Measurements from ENCODE around the gene AMN1.
"Not testable (repeated sequence)": the region's sequence is repeated elsewhere in the genome, so short reads cannot be mapped to it uniquely, and the experiment has no call there.

AMN1 gene

DNA sequence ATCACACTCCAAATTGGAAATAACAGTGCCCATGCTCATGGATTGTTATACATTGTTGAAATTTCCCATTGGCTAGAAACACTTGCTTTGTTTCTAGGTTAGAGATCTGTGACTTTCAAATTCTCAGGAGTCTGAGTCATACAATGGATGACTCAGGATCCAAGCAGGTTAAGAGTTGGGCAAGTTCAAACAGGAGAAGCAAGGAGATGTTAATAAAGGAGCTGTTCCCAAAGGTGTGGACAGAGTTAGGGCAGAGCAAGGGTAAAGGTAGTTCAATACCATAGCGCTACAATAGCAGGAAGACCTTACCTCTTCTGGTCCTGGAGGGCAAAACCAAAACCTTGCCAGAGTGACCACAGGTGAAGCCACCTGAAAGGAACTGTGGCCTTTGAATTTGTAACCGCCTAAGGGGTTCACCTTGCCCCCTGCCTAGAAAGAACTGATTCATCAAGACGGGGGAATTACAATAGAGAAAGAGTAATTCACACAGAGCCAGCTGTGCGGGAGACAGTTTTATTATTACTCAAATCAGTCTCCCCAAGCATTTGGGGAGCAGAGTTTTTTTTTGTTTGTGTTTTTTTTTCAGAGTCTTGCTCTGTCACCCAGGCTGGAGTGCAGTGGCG is 4.2 kb upstream of the AMN1 start:
- DNase-seq = no peak

DNA sequence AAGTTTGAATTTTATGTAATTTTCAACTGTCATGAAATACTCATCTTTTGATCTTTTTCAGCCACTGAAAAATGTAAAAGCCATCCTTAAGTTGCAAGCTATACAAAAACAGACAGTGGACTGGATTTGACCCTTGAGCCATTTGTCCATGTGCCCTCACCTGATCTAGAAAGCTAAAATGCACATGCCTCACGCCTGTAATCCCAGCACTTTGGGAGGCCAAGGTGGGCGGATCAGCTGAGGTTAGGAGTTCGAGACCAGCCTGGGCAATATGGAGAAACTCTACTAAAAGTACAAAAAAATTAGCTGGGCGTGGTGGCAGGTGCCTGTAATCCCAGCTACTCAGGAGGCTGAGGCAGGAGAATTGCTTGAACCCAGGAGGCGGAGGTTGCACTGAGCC is 2.4 kb upstream of the AMN1 start:
- DNase-seq = not testable (repeated sequence)

DNA sequence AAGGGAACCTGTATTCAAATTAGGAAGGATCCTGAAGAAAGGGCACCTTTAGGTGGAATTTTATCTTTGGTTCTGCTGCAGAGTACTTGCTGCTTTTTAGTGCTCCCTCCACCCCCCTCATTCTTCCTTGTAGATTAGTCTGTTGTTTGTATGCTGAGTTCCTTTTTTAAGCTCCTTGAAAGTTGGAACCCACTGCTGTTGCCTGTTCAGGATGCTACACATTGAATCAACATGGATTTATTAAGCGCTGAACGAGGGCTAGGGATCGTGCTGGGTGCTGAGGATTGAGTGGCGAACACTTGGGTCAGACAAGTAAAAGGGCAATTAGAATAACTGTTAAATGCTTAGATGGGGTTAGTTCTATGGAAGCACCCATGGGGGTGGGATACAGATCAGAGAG is 884 bp upstream of the AMN1 start:
- DNase-seq = no peak

DNA sequence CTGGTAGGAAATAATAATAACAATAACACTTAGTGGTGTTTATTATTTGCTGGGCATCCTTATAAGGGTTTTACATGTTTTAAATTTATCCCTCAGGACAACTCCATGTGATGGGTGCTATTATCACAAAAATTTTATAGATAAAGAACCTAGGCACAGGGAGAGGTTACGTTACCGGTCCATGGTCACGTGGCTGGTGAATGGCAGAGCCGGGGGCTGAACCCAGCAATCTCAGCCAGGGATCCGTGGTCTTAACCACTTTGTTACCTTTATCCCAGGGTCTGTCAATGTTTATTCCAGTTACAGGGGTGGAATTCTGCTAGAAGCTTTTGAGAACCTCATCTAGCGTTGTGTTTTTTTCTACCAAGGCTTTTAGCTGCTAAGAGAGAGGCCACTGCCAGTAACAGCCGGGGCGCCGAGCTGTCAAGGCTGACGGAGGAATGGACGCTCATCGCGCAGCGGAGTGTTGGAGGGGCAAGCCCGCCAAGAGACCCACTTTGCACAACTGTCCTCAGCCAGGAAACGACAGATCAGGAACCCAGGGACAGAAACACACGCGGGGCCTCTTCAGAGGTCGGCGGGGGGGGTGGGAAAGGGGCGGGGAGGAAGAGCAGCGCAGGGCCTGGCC is 418 bp downstream of the AMN1 start:
- no peak for DNase-seq

DNA sequence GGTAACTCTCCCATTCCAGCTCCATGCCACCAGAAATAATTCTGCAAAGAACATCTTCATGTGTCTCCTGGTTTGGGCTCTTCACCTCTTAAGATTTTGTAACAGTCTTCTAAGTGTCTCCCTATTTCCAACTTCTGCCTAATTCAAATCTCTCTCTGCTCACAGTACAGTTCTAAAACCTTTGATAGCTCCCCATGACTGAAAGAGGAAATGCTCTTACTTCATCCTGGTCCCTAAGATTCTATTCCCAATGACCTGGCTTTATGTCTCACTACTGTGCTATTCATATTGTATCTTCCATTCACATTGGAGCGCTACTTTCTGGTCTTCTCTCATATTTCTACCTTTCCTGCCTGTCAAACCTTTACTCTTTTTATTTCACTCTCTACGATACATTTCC is 1.6 kb downstream of the AMN1 start:
- no peak for DNase-seq

DNA sequence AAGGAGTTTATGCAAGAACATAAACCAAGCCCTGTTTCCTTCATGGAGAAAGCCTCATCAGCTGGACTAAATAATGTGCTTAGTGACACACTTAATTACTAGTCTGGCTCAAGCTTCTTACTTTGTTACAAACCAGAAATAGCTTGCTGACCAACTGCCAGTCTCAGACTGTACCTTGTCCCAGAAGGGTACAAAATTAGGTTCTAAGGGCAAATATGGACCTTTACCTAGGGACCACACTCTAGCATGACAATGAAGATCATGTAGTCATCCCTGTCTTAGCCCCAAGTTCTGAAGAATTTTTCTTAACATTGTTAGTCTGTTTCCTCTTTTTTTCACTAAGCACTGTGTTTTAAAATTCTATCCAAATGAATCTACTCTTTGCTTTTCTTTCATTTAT is 2.2 kb downstream of the AMN1 start:
- no peak for DNase-seq

DNA sequence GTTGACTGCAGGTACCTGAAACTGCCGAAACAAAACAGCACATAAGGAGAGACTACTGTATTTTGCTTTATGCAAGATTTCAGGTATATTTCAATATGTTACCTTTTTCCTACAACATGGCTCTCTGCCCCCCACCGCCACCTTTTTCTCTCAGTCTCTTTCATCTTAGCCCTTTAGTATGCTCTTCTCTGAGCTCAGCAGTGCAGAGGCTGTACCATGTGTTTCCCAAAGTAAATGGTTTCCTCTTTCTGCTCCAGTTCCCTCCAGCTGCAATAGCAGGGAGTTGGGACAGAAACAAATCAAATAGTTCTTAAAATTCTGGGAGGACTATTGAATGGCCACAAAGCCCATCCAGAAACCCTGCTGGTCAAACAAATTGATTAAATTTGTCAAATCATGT is 4.3 kb downstream of the AMN1 start:
- no peak for DNase-seq

DNA sequence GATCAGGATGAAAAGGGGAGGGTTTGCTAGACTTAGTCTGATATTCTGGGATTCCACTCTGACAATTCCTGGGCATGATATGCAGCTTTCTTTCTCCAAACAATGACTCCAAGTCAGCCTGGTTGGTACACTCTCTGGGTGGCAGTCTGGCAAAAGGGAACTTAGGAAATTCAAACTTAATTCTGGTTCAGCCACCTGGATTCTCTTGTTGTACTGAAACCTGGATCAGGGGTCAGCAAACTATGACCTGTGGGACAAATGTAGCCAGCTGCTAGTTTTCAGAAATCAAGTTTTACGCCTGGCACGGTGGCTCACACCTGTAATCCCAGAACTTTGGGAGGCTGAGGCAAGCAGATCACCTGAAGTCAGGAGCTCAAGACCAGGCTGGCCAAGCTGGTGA is 6.2 kb downstream of the AMN1 start:
- DNase-seq = no peak

DNA sequence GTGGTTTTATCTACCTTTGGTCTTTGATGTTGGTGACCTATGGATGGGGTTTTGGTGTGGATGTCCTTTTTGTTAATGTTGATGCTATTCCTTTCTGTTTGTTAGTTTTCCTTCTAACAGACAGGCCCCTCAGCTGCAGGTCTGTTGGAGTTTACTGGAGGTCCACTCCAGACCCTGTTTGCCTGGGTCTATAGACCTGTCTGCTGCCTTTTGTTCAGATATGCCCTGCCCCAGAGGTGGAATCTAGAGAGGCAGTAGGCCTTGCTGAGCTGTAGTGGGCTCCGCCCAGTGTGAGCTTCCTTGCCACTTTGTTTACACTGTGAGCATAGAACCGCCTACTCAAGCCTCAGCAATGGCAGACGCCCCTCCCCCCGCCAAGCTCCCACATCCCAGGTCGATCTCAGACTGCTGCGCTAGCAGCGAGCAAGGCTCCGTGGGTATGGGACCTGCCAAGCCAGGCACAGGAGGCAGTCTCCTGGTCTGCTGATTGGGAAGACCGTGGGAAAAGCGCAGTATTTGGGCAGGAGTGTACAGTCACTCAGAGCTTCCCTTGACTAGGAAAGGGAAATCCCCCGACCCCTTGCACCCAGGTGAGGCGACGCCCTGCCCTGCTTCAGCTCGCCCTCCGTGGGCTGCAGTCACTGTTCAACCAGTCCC is 10.2 kb downstream of the AMN1 start:
- not testable (repeated sequence) for DNase-seq

DNA sequence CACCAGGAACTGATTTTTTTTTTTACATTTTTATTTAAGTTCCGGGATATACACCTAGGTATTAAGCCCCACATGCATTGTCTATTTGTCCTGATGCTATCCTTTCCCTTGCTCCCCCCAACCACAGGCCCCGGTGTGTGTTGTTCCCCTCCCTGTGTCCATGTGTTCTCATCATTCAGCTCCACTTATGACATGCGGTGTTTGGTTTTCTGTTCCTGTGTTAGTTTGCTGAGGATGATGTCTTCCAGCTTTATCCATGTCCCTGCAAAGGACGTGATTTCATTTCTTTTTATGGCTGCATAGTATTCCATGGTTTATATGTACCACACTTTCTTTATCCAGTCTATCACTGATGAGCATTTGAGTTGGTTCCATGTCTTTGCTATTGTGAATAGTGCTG is 11.8 kb downstream of the AMN1 start:
- DNase-seq = not testable (repeated sequence)

DNA sequence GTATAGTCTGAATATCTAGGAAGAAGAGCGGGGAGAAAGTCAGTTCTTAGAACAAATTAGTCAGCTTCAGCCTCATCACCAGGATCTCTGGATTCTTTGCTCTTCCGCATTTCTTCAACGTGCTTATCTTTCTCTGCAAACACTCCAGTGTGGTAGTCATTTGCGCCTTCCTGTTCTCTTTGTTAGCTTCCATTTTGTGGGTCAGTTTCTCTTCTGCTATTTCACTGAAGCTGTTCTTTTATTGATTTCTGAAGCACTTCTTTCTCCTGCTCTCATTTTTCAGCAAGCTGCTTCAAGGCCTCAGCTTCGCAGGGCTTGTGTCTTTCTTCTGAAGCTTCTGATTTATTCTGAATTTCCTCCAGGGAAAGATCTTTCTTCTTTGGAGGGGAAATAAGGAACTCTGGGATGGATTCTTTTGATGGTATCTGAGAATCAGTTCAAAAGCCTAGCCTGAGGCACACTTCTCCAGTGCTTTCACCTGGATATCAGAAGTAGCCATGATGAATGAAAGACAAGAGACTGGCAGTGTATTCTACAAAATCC is 13.5 kb downstream of the AMN1 start:
- peak; percentile 95 for DNase-seq

DNA sequence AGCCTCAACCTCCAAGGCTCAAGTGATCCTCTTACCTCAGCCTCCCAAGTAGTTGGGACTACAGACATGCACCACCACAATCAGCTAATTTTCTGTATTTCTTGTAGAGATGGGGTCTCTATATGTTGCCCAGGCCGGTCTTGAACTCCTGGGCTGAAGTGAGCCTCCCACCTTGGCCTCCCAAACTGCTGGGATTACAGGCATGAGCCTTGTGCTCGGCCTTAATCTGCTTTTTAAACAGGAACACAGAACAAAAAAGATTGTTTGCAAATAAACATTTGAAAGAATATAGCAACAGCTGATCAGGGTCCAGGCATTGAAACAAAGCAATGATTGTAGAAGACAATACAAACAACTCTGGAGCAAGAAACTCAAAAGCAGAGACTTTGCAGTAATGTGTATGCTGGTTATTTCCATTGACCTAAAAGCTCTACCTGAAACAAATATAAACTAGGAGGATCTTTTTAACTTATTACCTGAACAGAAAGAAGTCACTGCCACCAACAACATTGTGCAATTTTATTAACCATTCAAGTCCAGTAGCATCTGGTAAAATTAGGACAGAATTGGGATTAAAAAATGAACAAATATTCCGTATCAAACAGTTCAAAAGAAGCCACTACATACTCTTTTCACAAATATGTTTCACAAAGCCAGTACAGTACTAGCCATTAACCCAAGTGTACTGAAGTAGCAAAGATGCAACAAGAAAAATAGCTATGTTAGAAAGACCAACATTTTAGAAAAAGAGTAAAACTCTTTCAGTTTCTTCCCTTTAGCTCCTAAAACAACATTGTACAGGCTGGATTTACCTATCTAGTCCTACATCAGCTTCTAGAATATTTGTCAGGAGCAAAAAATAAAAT is 14.2 kb downstream of the AMN1 start:
- DNase-seq = no peak

DNA sequence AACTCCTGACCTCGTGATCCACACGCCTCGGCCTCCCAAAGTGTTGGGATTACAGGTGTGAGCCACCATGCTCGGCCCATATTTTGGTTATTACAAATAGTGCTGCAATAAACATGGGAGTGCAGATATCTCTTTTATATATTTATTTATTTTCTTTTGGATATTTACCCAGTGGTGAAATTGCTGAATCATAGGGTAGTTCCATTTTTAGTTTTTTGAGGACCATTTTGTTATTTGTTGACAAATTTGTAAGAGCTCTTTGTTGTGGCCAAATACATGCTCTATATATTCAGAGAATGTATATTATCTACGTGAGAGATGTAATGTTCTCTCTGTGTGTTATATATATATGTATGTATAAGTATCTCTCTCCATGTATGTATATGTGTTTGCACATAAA is 15.9 kb downstream of the AMN1 start:
- DNase-seq = no peak

DNA sequence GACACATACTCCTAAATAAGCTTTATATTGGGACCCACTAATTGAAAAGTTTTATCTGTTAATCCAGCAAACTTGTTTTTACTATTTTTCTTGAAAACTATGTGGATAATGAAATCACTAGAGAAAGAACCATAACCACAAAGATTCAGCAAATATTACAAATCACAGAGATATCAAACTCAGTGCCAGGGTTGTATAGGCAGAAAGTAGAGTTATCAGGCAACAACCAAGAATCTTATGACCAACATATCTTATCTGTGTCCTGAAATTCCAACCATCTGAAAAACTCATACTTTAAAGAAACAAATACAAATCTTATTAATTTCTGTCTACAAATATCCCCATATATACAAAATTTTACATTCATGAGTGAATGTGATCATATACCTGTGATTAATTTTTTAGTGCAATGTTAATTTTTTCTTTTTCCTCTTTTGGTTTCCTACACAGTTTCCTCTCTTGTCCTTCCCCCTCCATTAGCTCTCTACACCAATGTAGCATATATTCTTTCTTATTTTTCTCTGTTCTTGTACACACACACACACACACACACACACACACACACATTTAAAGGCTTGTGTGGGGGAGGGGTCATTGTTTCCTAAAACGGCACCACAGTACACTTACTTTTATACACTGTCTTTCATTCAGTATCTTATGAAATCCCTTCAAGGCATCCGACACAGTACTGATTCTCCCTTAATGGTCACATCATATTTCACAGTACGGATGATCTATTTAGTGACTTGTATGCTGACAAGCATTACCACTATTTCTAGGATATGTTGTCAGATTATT is 18.6 kb downstream of the AMN1 start:
- DNase-seq = no peak

DNA sequence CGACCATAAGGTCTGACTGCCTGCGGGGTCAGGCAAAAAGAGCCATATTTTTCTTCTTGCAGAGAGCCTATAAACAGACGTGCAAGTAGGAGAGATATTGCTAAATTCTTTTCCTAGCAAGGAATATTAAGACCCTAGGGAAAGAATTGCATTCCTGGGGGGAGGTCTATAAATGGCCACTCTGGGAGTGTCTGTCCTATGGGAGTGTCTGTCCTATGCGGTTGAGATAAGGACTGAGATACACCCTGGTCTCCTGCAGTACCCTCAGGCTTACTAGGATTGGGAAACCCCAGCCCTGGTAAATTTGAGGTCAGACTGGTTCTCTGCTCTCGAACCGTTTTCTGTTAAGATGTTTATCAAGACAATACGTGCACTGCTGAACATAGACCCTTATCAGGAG is 20.7 kb downstream of the AMN1 start:
- DNase-seq = not testable (repeated sequence)

DNA sequence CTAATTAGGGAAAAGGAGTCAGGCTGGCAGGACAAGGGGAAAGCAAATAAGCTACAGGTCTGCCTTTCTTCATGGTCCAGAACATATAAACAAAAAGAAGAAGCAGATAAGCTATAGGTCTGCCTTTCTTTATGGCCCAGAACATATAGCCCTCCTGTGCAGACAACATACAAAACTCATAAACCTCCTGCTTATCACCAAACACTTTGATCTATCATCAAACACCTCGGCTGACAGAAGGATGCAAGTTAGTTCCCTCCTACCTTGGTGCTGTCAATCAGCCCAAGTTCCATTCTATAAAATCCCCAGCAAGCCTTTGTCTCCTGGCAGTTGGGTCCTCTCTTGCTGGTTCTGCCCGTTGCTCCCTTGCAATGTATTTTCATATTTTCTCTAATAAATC is 23.2 kb downstream of the AMN1 start:
- no peak for DNase-seq

DNA sequence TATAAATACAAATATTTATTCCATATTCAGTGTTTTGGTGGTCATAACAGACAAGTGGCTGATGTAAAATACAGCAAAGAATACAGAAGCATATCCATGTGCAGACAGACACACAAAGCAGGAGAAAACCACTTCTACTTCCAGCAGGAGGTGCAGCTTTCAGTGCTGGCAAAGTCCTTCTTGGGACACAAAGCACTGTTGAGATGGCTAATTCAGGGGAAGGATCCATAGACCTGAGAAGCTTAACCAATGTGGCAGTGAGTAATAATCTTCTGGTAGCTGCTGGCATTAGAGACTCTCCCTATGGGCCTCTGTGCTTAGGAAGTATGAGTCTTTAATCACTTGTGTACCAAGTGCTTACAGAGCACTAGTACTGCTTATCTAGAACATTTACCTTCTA is 26.8 kb downstream of the AMN1 start:
- DNase-seq = no peak

DNA sequence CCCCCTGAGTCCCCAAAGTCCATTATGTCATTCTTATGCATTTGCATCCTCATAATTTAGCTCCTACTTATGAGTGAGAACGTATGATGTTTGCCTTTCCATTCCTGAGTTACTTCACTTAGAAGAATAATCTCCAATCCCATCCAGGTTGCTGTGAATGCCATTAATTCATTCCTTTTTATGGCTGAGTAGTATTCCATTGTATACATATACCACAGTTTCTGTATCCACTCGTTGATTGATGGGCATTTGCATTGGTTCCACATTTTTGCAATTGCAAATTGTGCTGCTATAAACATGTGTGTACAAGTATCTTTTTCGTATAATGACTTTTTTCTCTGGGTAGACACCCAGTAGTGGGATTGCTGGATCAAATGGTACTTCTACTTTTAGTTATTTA is 38.9 kb downstream of the AMN1 start:
- not testable (repeated sequence) for DNase-seq

DNA sequence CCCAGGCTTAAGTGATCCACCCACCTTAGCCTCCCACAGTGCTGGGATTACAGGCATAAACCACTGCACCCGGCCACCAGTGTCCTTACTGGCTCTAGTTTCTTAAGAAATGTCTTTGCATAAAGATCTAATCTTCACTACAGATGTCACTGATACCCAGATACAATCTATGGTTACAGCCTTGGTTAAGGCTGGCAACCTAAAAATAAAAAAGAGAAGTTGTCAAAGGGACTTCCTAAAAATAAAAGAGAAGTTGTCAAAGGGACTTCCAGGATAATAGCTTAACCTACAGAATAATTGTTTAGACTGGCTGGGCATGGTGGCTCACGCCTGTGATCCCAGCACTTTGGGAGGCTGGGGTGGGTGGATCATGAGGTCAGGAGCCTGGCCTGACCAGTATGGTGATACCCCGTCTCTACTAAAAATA is 41.7 kb downstream of the AMN1 start:
- DNase-seq = peak; percentile 99

DNA sequence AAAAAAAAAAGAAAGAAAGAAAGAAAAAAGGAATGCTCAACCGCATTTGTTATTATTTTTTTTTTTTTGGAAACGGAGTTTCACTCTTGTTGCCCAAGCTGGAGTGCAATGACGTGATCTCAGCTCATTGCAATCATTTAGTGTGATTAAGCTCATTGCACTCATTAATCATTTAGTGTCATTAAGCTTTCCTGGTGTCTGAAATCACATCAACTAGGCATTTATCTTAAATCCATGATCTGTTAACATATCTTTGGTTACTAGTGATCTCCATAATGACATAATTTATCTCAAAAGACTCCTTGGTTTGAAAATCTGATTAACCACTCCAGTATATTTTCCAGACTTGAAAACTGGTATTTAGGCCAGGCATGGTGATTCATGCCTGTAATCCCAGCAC is 43.0 kb downstream of the AMN1 start:
- no peak for DNase-seq

DNA sequence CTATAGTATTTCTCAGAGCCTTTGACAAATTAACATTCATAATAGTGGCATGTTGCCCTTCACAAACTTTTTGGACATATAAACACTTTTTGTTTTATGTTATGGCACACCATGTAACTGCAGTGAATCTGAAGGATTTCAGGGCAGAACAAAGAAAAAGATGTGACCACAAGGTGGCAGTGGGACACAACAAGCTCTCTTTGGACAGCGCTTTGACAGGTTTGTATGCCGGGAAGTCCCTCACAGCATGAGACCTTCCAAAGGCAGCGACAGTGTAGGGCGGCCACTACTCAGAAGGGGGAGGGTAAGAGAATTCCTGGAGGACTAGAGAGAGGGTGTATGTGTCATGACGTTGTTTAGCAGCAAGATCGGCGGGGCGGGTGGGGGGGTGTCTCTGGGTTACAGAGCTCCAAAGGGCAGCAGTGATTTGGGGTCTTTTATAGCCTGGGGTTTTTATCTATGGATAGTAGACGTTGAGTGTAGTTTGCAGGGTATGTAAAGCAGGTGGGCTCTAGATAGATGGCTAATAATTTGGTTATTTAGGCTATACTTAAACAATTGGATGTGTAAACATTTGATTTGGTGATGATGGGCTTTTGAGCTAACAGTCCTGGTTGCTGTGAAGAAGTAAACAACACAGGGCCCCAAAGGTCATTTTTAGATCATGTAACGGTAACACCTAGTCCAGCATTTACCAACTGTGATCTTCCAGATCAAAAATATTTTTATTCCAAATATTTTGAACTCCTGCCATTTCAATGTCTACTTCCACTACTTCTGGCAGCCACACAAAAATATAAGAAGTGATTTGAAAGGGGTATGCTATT is 46.5 kb downstream of the AMN1 start:
- DNase-seq = no peak

DNA sequence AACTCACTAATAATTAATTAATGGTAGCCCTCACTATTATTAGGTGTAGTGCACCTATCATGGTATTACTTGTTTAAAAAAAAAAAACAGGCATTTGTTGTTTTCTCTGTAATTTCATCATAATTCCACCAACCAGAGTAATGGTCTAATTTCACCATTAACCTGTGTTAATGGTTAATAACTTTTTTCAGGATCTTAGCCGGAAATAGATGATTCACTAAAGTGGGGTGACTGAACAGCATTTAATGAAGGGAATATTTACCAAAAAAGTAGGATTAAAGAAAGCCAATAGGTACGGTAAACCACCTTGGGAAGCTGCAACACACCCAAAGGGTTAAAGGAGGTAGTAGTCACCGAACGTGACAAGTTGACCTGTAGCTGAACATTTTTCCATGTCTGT is 56.3 kb downstream of the AMN1 start:
- no peak for DNase-seq

Data from SIG-M5 (cell line).